GM15510 (cell line): ENCODE results near the gene LSR.

Source experiments
- POLR2A ChIP-seq: IDR thresholded peaks from 3 replicates; pipeline ENCODE4 v1.6.1; 2011; ENCODE audit warnings: borderline replicate concordance; ENCODE audit not compliant: insufficient read length; ENCODE audit errors: extremely low read depth

The LSR gene

GRCh38 chr19:35279985-35280821, 31.4 kb downstream of the LSR start:
- peak; percentile 5 for TF ChIP-seq POLR2A

GRCh38 chr19:35281303-35281702, 32.5 kb downstream of the LSR start:
- no peak for TF ChIP-seq POLR2A

- no peak for TF ChIP-seq POLR2A
Measured at GRCh38 chr19:35284153-35285094, 35.6 kb downstream of the LSR start.

- TF ChIP-seq POLR2A, result no peak
Measured at GRCh38 chr19:35285095-35285449, 36.3 kb downstream of the LSR start.

DNA sequence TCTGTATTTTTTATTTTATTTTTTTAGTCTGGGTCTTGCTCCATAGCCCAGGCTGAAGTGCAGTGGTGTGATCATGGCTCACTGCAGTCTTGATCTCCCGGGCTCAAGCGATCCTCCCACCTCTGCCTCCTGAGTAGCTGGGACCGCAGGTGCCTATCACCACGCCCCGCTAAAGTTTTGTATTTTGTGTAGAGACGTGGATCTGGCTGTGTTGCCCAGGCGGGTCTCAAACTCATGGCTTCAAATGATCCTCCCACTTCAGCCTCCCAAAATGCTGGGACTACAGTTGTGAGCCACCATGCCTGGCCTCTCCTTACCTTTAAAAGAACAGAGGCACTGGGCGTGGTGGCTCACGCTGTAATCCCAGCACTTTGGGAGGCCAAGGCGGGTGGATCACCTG, 38.9 kb downstream of the LSR start:
- TF ChIP-seq POLR2A, result no peak

DNA sequence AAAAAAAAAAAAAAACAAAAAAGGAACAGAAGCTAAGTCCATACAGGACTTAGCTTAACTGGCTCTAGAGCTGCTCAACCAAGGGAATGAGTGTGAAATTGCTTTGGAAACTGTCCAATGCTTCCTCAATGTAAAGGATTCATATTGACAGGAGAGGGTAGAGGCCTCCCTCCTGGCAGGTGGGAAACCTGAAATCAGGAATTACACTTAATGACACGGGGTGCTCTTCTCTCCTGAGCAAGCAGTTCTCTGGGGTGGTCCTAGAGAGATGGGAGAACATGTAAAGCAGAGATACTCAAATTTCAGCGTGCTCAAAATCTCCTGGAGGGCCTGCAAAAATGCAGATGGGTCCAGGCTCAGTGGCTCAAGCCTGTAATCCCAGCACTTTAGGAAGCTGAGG, 39.5 kb downstream of the LSR start:
- TF ChIP-seq POLR2A, result no peak

DNA sequence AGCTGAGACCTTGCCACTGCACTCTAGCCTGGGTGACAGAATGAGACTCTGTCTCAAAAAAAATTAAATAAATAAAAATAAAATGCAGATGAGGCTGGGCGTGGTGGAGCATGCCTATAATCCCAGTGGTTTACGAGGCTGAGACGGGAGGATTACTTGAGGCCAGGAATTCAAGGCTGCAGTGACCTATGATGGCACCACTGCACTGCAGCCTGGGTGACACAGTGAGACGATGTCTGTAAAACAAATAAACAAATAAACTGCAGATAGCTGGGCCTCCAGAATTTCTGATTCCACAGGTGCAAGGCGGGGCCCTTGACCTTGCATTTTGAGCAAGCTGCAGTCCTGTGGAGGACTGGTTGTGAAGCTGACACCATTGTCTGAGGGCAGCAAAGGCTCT, 40.1 kb downstream of the LSR start:
- no peak for TF ChIP-seq POLR2A

GRCh38 chr19:35290381-35291127, 41.8 kb downstream of the LSR start:
- no peak for TF ChIP-seq POLR2A

- no peak for TF ChIP-seq POLR2A
Measured at GRCh38 chr19:35291259-35291658, 42.5 kb downstream of the LSR start.

DNA sequence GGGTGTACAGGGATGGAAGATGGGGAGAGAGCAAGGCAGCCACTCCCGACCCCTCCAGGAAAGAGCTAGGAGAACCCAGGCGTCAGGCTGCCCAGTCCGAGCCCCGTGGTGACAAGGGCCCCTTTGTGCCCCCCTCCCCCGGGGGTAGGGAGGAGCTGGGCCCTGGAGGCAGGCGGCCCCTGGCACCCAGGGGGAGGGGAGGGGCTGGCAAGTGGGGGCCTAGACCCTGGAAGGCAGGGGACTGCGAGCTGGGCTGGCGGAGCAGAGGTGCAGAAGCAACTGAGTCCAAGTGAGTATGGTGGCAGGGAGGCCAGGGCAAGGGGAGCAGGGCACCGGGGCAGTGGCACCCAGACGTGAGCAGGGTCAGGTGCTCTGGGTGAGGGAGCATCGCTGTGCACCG, 43.1 kb downstream of the LSR start, which contains the start of gene MAG:
Gene MAG (plus strand): TSS at position 246 of the 400 bp plus-strand sequence. CDS start 3,248 bp downstream, outside the sequence.
- TF ChIP-seq POLR2A, result no peak

GRCh38 chr19:35292421-35293362, 43.9 kb downstream of the LSR start:
- TF ChIP-seq POLR2A, result no peak

GRCh38 chr19:35293363-35293739, 44.5 kb downstream of the LSR start:
- TF ChIP-seq POLR2A, result no peak

- TF ChIP-seq POLR2A, result no peak
Measured at GRCh38 chr19:35293808-35294207, 45.0 kb downstream of the LSR start.

DNA sequence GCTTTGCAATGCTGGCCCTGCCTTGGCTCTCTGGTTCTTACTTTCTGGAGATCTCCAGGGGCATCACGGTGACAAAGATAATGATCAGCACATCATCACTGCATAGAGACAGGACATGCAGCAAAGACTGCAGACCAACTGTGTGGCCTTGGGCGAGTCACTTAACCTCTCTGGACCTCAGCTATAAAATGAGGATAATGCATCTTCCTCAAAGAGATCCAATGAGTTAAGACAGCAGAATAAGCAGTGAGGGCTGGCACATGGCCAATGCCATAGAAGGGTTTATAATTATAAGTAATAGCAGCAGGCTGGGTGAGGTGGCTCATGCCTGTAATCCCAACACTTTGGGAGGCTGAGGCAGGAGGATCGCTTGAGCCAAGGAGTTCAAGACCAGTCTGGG, 45.5 kb downstream of the LSR start:
- TF ChIP-seq POLR2A, result no peak
